HG02870 (cell line): ENCODE results near the gene ZNRF3.
"Not testable (repeated sequence)": the region's sequence is repeated elsewhere in the genome, so short reads cannot be mapped to it uniquely, and the experiment has no call there.

Source experiments
- ATAC-seq: cut with Tn5 transposase; IDR thresholded peaks from one replicate; pipeline ENCODE4 v1.9.1; 2021; ENCODE audit warnings: mild to moderate bottlenecking, moderate library complexity; ENCODE audit not compliant: unreplicated experiment

Gene ZNRF3

GRCh38 chr22:28882878-28883656 is at the start of gene ZNRF3:
Gene ZNRF3, plus strand, starts transcription at chr22:28883572. Its CDS starts 195 bp downstream, at chr22:28883767.
- ATAC-seq = no peak

GRCh38 chr22:28835630-28836189 is 47.7 kb upstream of the ZNRF3 start:
- no peak for ATAC-seq

DNA sequence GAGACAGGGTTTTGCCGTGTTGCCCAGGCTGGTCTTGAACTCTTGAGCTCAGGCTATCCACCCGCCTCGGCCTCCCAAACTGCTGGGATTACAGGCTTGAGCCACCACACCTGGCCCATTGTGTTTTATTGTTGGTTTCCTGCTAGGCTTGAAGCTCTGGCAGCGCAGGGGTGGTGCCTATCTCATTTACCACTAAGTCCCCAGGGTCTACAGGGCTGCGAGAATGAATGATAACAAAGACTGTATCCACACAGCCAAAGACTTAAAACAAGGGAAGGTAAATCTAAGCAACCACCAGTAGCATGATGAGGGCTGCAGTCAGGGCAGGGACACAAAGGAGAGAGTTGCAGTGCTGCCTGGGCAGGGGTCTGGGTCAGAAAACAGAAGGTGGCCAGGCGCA is 45.7 kb upstream of the ZNRF3 start:
- no peak for ATAC-seq

- ATAC-seq = no peak
These were observed 44.4 kb upstream of the ZNRF3 start for GRCh38 chr22:28838971-28839370.

GRCh38 chr22:28841111-28841510 is 42.3 kb upstream of the ZNRF3 start:
- ATAC-seq = no peak

DNA sequence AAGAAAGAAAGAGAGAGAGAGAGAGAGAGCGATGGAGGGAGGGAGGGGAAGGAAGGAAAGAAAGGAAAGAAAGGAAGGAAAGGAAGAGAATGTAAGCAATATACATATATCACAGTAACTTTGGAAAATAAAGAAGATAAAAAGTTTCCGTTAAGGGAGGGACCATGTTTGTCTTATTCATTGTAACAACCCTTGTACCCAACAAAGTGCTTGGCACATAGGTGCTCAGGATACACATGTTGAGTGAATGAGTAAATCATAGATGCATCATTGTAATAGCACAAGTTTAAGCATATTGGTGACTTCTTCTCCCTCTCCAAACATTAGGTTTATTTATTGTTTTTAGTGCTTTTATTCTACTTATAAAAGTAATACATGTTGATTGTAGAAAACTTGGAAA is 39.7 kb upstream of the ZNRF3 start:
- no peak for ATAC-seq

DNA sequence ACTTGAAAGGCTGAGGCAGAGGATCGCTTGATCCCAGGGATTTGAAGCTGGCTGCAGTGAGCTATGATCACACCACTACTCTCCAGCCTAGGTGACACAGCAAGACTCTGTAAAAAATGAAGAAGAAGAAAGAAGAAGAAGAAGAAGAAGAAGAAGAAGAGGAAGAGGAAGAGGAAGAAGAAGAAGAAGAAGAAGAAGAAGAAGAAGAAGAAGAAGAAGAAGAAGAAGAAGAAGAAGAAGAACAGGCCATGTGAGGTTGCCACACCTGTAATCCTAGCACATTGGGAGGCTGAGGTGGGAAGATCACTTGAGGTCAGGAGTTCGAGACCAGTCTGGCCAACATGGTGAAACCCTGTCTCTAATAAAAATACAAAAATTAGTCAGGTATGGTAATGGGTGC is 39.1 kb upstream of the ZNRF3 start:
- ATAC-seq = not testable (repeated sequence)

DNA sequence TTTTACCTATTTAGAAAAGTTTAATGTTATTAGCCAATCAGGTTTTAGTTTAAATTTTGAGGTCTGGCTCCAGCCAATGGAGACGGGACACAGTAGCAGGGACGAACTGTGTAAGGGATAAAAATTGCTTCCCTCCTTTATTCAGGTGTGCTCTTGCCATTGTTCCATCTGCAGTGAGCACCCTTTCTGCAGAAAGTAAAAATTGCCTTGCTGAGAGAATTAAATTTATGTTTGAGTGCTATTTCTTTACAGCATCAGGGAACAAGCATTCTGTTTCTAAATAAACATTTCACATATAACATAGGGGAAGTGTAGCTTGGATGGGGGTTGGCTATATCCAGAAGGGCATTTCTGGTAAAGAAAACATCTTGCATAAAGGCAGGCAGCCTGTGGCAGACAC is 36.4 kb upstream of the ZNRF3 start:
- ATAC-seq = no peak

GRCh38 chr22:28855355-28856094 is 27.8 kb upstream of the ZNRF3 start:
- ATAC-seq = no peak

- no peak for ATAC-seq
These were observed 27.3 kb upstream of the ZNRF3 start for GRCh38 chr22:28856095-28856455.

- no peak for ATAC-seq
These were observed 26.1 kb upstream of the ZNRF3 start for GRCh38 chr22:28857288-28857687.

DNA sequence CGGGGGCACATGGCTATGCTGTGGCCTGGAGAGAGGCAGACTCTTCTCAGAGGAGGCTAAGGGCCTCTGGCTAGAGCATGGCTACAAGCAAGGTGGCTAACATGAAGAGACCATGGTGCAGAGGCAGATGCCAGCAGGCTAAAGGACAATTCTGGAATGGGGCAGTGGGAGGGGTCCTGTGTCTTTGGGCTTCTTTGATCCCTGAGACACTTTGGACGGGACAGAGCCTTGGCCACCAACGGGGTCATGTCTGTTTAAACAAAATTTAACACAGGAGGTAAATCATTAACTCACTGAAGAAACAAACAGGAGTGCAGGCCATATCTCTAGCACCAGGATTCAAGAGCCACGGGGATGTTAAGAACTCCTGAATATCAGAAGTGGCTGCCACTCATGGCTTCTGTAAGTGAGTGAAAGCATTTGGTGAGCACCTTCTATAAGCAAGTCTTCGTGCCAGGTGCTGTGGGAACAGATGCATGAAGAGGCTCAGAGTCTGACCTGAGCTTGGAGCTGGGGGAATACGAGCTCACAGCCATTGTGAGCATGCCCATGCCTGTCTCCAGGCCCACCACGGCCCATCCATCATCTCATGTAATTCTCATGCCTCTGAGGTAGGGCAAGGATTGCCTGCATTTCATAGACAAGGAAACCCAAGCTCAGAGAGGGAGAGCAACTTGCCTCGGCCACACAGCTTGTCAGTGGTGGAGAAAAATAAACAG is 18.3 kb upstream of the ZNRF3 start:
- no peak for ATAC-seq

DNA sequence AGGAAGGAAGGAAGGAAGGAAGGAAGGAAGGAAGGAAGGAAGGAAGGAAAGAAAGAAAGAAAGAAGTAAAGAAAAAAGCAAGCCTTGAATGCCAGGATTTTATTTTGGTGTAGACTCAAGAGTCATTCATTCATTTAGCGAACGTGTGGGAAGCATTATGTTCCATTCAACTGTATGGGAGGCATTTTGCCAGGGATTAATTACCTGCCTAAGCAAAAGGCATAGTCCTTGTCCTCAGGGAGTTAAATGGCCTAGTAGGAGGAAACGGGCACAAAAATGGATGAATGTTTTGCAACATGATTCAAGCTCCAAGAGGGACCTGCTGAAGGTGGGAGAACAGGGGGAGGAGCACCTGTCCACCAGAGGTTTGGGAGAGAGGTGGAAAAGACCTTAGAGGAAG is 16.2 kb upstream of the ZNRF3 start:
- no peak for ATAC-seq

DNA sequence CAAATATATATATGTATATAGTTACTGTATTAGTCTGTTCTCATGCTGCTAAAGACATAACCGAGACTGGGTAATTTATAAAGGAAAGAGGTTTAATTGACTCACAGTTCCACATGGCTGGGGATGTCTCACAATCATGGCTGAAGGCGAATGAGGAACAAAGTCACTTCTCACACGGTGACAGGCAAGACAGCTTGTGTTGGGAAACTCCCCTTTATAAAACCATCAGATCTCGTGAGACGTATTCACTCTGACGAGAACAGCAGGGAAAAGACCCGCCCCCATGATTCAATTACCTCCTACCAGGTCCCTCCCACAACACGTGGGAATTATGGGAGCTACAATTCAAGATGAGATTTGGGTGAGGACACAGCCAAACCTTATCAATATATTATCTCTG is 15.0 kb upstream of the ZNRF3 start:
- not testable (repeated sequence) for ATAC-seq

- no peak for ATAC-seq
These were observed 13.6 kb upstream of the ZNRF3 start for GRCh38 chr22:28869736-28870135.

DNA sequence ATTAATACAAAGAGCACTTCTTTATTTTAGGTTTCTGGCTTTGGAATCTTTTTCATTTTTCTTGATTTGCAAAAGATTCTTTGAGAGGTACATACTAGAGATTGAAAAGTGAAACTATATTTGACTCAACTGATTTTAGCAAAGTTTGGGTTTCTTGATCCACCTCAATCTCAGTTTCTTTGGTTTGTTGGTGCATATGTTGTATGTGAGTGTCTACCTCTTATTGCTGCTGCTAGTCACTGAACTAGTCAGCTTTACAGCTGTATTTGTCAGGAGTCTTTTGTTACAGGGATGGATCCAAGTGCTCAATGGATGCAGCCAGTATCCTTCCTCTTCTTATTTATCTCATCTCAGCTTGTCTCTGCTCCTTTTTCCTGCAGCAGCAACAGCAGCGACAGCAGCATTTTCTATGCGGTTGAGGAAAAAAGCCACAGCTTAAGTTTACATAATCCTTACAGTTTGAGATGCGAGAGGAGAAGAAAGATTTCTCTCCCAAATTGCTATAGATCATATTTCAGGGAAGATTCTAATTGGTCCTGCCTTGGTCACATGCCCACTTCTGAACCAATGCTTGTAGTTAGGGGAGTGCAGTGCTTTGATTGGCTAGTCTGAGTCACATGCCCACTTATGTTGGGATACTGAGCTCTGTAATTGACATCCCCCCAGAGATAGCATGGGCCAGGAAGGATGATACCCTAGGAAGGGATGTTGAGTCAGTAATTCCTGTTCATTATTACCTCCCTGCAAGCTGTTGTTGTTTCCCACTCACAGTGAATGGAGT is 10.0 kb upstream of the ZNRF3 start:
- no peak for ATAC-seq

DNA sequence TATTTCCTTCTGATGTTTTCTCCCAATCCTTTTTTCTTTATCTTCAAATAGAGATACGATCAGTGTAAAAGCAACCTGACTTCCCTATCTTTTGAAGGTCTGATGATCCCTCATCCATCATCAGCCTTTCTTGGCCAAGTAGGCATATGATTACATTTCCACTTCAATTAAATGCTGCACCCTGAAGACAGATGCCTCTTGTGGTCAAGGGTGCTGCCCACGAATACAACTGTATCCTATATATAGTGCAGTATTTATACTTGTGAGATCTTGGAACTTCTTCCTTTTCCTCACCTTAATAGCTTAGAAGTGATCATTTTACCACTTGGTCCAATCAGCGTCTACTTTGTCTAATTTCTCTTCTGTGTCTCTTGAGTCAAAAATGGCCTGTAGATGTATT is 9.3 kb upstream of the ZNRF3 start:
- ATAC-seq = no peak

DNA sequence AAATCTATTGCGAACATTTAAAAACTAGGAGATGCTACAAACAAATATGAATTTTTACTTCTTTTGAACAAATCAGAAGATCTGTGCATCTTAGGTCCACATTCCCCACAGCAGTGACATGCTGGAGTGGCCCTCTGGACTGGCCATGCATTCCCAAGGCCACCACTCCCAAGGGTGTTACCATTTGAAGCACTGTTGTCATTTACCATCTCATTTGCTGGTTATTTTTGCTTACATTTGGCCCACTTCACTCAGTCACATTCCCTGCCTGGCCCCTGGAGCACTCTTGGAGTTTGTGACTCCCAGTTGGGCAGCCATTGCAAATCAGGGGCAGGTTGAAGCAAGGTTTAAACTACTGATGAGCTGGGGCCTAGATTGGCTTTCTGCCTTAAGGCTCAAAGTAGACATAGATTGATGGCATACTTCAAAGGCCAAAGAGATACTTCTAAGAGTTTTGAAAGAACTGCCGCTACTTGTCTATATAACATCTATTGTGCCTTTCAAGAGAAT is 8.5 kb upstream of the ZNRF3 start:
- ATAC-seq = no peak

- no peak for ATAC-seq
These were observed 861 bp upstream of the ZNRF3 start for GRCh38 chr22:28882545-28882877.

DNA sequence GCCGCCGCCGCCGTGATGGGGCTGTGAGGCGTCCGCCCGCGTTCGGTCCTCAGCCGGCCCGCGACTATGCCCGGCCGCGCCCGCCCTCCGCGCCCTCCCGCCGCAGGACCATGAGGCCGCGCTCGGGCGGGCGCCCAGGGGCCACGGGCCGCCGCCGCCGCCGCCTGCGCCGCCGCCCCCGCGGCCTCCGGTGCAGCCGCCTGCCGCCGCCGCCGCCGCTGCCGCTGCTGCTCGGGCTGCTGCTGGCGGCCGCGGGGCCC is 215 bp downstream of the ZNRF3 start:
- ATAC-seq = no peak
